ENCODE measurements around the gene TIMP2. TPM values are rescaled to one million over a fixed set of nuclear protein-coding genes. Genes with fewer than 3 reads are reported as not detected.

The TIMP2 gene
- total RNA-seq, 1 experiment from 2014 or later: 29.0 TPM

DNA sequence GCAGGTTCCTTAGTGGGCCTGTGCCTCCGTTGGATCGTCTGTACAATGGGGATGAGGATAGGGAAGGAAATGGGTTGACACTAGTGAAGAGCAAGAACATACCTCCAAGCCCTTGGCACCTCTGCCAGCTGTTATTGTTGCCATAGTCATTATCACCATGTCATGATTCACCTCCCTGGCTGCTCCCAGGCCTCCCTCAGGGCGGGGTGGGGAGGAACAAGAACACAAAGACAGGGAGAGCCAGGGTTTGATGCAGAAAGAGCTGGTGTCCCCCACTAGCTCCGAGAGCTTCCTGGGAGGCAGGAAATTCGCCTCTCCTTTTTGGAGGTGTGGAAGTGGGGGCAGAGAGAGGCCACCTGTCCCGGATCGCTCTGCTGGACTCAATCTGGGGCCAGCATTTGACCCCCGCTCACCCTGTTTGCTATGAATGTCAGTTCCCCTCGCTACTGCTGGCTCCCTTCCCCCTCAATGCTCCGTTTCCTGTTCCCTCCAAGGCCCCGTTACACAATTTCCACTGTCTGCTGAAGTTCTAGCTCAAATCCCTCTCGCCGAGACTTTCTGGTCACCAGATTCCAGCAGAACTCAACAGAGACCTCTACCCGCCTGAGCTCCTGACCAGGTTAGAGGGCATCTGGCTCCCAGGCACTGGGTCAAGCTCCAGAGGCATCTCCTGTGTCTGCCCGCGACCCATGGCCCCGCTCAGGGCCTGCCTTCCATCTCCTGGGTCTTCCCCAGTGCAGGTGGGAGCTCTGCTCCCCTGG, 9.1 kb downstream of the TIMP2 start:
- H3K18ac ChIP-seq (ENCODE audit: insufficient read length, low read depth, low read length): no peak overlapping the region
- peak overlapping the region; percentile 40; the same call in 1 of the 2 replicates for H3K14ac ChIP-seq (ENCODE audit: insufficient read depth, low read length)
- H3K4ac ChIP-seq (ENCODE audit: low read depth, low read length): no peak overlapping the region
- Mint-ChIP-seq H3K4me3 (no peak overlapping the region; a peak in 1 of 5 replicates), H3K9me3 (no peaks in the 10 kb centered on the region), H3K27me3 (ENCODE audit: low read depth) (no peaks in the 10 kb centered on the region), H3K27ac (peak overlapping the region; percentile 12 to 71 (median 31); a peak in 4 of 7 replicates), H3K4me1 (peaks cover 12 to 24% of the 10 kb centered on the region in 2 experiments), H3K36me3 (ENCODE audit: insufficient read depth in 1 of 3, low read depth in 3 of 3) (peaks cover 0 to 5% (median 4%) of the 10 kb centered on the region in 3 experiments; a peak in 4 of 7 replicates)
- no peak overlapping the region for H3T11ph ChIP-seq (ENCODE audit: low read length)
- TF ChIP-seq, protein P1, sequence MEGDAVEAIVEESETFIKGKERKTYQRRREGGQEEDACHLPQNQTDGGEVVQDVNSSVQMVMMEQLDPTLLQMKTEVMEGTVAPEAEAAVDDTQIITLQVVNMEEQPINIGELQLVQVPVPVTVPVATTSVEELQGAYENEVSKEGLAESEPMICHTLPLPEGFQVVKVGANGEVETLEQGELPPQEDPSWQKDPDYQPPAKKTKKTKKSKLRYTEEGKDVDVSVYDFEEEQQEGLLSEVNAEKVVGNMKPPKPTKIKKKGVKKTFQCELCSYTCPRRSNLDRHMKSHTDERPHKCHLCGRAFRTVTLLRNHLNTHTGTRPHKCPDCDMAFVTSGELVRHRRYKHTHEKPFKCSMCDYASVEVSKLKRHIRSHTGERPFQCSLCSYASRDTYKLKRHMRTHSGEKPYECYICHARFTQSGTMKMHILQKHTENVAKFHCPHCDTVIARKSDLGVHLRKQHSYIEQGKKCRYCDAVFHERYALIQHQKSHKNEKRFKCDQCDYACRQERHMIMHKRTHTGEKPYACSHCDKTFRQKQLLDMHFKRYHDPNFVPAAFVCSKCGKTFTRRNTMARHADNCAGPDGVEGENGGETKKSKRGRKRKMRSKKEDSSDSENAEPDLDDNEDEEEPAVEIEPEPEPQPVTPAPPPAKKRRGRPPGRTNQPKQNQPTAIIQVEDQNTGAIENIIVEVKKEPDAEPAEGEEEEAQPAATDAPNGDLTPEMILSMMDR (conservative IDR thresholded peaks at IDR 0.05): no peak
- peaks cover 2% of the 10 kb centered on the region; the same call in 1 of the 2 replicates for H3K79me2 ChIP-seq (ENCODE audit: insufficient read depth, low read length)
- H4K20me1 ChIP-seq (ENCODE audit: control insufficient read depth, insufficient read depth, insufficient read length): peaks cover 3% of the 10 kb centered on the region
- no CpG with 5 or more reads among the region's 17 CpGs for WGBS (ENCODE audit: extremely low coverage, insufficient read length, low lambda C conversion rate)
- no peak overlapping the region for H4K91ac ChIP-seq (ENCODE audit: insufficient read length, low read depth, low read length)
- H3K23ac ChIP-seq (ENCODE audit: insufficient read length, low read depth, low read length): no peak overlapping the region
- no peak overlapping the region for H2BK15ac ChIP-seq (ENCODE audit: low read depth, low read length)
- H3K79me1 ChIP-seq (ENCODE audit: insufficient read depth, low read depth, low read length, poor library complexity, severe bottlenecking): peaks cover 4% of the 10 kb centered on the region
- no peak overlapping the region for H4K8ac ChIP-seq (replicated peaks; ENCODE audit: insufficient read length, low read depth, low read length)
- no peak overlapping the region for H3K4me2 ChIP-seq (ENCODE audit: insufficient read depth, insufficient read length, low read length)
- H3K23me2 ChIP-seq (ENCODE audit: insufficient read length, low read depth, low read length, poor library complexity, severe bottlenecking): no peaks in the 10 kb centered on the region
- H3K27ac ChIP-seq (ENCODE audit: insufficient read length, low read depth, low read length): no peak overlapping the region
- no peak overlapping the region for H2BK20ac ChIP-seq (ENCODE audit: low read depth, low read length, poor library complexity, severe bottlenecking)
- H3K9me3 ChIP-seq (ENCODE audit: control insufficient read depth, low read depth, low read length): no peaks in the 10 kb centered on the region
- no peak overlapping the region for H3K9ac ChIP-seq (ENCODE audit: extremely low read depth, insufficient read length, low read length)
- no peak overlapping the region for H3K56ac ChIP-seq (ENCODE audit: insufficient read length, low read depth, low read length)
- H3K4me1 ChIP-seq (ENCODE audit: insufficient read depth, low read length): peaks cover 4% of the 10 kb centered on the region; the same call in 1 of the 2 replicates
- H2BK120ac ChIP-seq (ENCODE audit: low read depth, low read length, poor library complexity, severe bottlenecking): no peak overlapping the region
- no peak overlapping the region for H2AFZ ChIP-seq (ENCODE audit: low read length)
- H3K27me3 ChIP-seq (ENCODE audit: insufficient read depth, low read length): no peaks in the 10 kb centered on the region
- H4K5ac ChIP-seq (ENCODE audit: insufficient read length, low read depth, low read length): no peak overlapping the region
- no peak for DNase-seq
- no peak overlapping the region for H2AK5ac ChIP-seq (ENCODE audit: insufficient read length, low read length)
- no peak overlapping the region for H2BK12ac ChIP-seq (ENCODE audit: insufficient read length, low read depth, low read length)
- no peak overlapping the region for H2BK5ac ChIP-seq (ENCODE audit: insufficient read length, low read length)

Measured in H9 (cell line).